Measurements from ENCODE around the gene TMEM145. TPM values are rescaled to one million over a fixed set of nuclear protein-coding genes. Genes with fewer than 3 reads are reported as not detected.

TMEM145 gene
- total and polyA plus RNA-seq, 7 experiments from 2014 or later = not detected

DNA sequence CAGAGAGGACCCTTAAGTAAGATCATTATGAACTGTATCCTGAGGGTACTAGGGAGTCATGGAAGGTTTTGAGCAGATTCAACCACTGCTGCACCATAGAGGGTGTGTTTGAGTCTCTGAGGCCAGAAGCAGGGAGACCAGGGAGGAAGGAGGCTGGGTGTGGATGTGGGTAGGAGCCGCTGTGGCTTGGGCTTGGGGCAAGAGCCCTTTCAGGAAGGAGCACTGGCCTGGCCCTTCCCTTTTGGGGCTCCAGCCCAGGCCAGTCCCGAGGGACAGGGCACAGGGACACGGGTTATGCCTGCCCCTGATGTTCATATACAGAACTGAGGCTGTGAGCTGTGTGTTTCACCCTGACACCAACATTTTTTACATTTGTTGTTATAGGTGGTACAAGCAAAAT, 36.8 kb upstream of the TMEM145 start:
- H3K4me3 ChIP-seq (ENCODE audit: low read length) = no peak overlapping the region
- ChIA-PET CTCF (interaction anchor here (0.5 kb wide), 1 partner anchor 151 kb away, joined by 3 read pairs; no protein-coding TSS in a partner anchor), POLR2A (interaction anchor here (4.3 kb wide), 1 partner anchor 30 kb away, joined by 22 read pairs; no protein-coding TSS in a partner anchor)

DNA sequence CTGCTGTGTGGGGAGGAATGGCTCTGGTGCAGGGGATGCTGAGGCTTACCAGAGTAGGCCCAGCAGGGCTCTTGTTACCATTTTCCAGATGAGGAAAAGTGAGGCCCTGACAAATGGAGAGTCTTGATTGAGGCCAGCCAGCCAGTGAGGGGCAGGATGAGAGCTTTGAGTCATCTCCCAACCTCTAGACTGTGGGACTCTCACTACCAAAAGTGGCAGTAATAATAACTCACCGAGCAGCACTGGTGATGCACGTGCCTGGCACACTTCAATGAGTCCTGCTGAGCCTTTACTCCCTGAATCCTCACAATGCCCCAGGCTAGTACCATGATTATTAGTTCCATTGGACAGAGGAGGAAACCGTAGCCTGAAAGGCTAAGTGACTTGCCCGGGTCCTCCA, 36.3 kb upstream of the TMEM145 start:
- intact Hi-C loops (cut with micrococcal nuclease) = no loop called here
- Histone ChIP-seq H3K4me3 (ENCODE audit: low read length) (no peak overlapping the region), H3K9me3 (ENCODE audit: control insufficient read depth in 2 of 3, low read length in 3 of 3) (no peaks in the 10 kb centered on the region), H3K36me3 (ENCODE audit: control insufficient read depth in 2 of 3, insufficient read depth in 3 of 3, low read length in 3 of 3) (peaks cover 0 to 40% (median 0%) of the 10 kb centered on the region in 3 experiments), H3K27ac (ENCODE audit: low read depth, low read length) (no peak overlapping the region), H3K4me1 (ENCODE audit: control insufficient read depth in 2 of 2, insufficient read depth in 2 of 2, low read length in 2 of 2) (peaks cover 25 to 27% of the 10 kb centered on the region in 2 donors), H3K27me3 (ENCODE audit: control insufficient read depth in 2 of 2, insufficient read depth in 2 of 2, low read length in 2 of 2) (no peaks in the 10 kb centered on the region)
- ATAC-seq (no peak), DNase-seq (no peak)
- no peak overlapping the region for H3K4me3 Mint-ChIP-seq
- POLR2A ChIA-PET = interaction anchor here (1.0 to 4.3 kb wide), 3 partner anchors 15 to 77 kb away, joined by 3 to 22 read pairs (median 3); no protein-coding TSS in a partner anchor
- peaks cover 0 to 13% (median 6%) of the 10 kb centered on the region in 5 donors for H3K36me3 Mint-ChIP-seq
- no peaks in the 10 kb centered on the region for H3K27me3 Mint-ChIP-seq
- CTCF ChIA-PET = interaction anchor here (0.5 kb wide), 1 partner anchor 151 kb away, joined by 3 read pairs; no protein-coding TSS in a partner anchor
- peaks cover 32 to 54% (median 38%) of the 10 kb centered on the region in 7 donors for H3K4me1 Mint-ChIP-seq
- no peaks in the 10 kb centered on the region for H3K9me3 Mint-ChIP-seq
- peak overlapping the region in 4 of 9 donors; percentile 5 to 62 (median 40) for H3K27ac Mint-ChIP-seq

More for the DNA sequence above, 36.8 kb upstream of the TMEM145 start:
- Mint-ChIP-seq H3K27me3 (no peaks in the 10 kb centered on the region), H3K4me3 (peak overlapping the region in 5 of 10 donors; percentile 7 to 71 (median 11)), H3K9me3 (no peaks in the 10 kb centered on the region), H3K4me1 (peaks cover 37 to 54% (median 43%) of the 10 kb centered on the region in 7 donors), H3K27ac (peak overlapping the region in 6 of 9 donors; percentile 3 to 78 (median 52)), H3K36me3 (peaks cover 0 to 14% (median 6%) of the 10 kb centered on the region in 5 donors)
- intact Hi-C loops (cut with micrococcal nuclease) = no loop called here
- no peak for ATAC-seq
- Histone ChIP-seq H3K4me1 (ENCODE audit: control insufficient read depth in 2 of 2, insufficient read depth in 2 of 2, low read length in 2 of 2) (peaks cover 24 to 25% of the 10 kb centered on the region in 2 donors), H3K27ac (ENCODE audit: low read depth, low read length) (no peak overlapping the region), H3K36me3 (ENCODE audit: control insufficient read depth in 2 of 3, insufficient read depth in 3 of 3, low read length in 3 of 3) (peaks cover 0 to 40% (median 0%) of the 10 kb centered on the region in 3 experiments), H3K9me3 (ENCODE audit: control insufficient read depth in 2 of 3, low read length in 3 of 3) (no peaks in the 10 kb centered on the region), H3K27me3 (ENCODE audit: control insufficient read depth in 2 of 2, insufficient read depth in 2 of 2, low read length in 2 of 2) (no peaks in the 10 kb centered on the region)
- DNase-seq = no peak

DNA sequence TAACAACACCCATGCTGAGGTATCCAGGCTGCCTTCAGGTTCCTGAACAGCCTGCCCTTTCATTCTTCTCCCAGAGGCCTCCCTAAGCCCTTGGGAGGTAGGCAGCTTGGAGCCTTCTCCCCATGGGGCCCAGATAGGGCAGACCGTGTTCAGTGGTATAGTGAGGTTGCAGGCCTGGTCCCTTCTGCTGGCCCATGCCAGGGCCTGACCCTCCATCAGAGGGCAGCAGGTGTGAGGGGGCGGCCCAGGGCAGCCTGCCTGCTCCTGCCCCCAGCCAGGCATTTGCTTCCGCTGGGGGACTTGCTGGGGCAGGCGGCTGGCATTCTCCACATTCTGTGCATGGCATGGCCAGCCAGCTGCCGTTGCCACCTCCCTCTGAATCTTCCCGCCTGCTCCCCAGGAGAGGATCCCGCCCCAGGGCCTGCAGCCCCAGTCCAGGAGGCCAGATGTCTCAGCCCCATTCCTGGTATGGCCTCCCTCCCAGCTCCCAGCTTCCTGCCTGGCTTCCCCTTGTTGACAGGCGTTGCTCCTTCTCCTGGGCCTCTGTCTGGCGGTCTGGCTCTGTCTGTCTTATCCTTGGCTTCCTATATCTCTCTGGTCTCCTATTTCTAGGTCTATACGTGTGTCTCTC, 35.2 kb upstream of the TMEM145 start:
- Histone ChIP-seq H3K36me3 (ENCODE audit: control insufficient read depth in 2 of 3, insufficient read depth in 3 of 3, low read length in 3 of 3) (peaks cover 0 to 30% (median 0%) of the 10 kb centered on the region in 3 experiments), H3K27me3 (ENCODE audit: control insufficient read depth in 2 of 2, insufficient read depth in 2 of 2, low read length in 2 of 2) (no peaks in the 10 kb centered on the region), H3K9me3 (ENCODE audit: control insufficient read depth in 2 of 3, low read length in 3 of 3) (no peaks in the 10 kb centered on the region), H3K27ac (ENCODE audit: low read depth, low read length) (no peak overlapping the region), H3K4me1 (ENCODE audit: control insufficient read depth in 2 of 2, insufficient read depth in 2 of 2, low read length in 2 of 2) (peaks cover 36 to 37% of the 10 kb centered on the region in 2 donors), H3K4me3 (ENCODE audit: low read length) (no peak overlapping the region)
- no peak for ATAC-seq
- no peaks in the 10 kb centered on the region for H3K27me3 Mint-ChIP-seq
- intact Hi-C loops (cut with micrococcal nuclease) = no loop called here
- POLR2A ChIA-PET = interaction anchor here (1.0 to 5.6 kb wide), 5 partner anchors 8 to 78 kb away, joined by 3 to 47 read pairs (median 4); partner anchors contain the start of genes CIC and GSK3A
- peaks cover 32 to 60% (median 42%) of the 10 kb centered on the region in 7 donors for H3K4me1 Mint-ChIP-seq
- H3K9me3 Mint-ChIP-seq = peaks cover 0 to 1% (median 0%) of the 10 kb centered on the region in 11 donors
- CTCF ChIA-PET = interaction anchor here (2.5 to 3.2 kb wide), 2 partner anchors 35 to 169 kb away, joined by 11 to 14 read pairs; partner anchors contain the start of gene GSK3A
- no peak for DNase-seq
- peaks cover 0 to 12% (median 6%) of the 10 kb centered on the region in 5 donors for H3K36me3 Mint-ChIP-seq
- peak overlapping the region in 6 of 9 donors; percentile 47 to 96 (median 72) for H3K27ac Mint-ChIP-seq
- H3K4me3 Mint-ChIP-seq = peak overlapping the region in 2 of 10 donors; percentile 18 to 20

DNA sequence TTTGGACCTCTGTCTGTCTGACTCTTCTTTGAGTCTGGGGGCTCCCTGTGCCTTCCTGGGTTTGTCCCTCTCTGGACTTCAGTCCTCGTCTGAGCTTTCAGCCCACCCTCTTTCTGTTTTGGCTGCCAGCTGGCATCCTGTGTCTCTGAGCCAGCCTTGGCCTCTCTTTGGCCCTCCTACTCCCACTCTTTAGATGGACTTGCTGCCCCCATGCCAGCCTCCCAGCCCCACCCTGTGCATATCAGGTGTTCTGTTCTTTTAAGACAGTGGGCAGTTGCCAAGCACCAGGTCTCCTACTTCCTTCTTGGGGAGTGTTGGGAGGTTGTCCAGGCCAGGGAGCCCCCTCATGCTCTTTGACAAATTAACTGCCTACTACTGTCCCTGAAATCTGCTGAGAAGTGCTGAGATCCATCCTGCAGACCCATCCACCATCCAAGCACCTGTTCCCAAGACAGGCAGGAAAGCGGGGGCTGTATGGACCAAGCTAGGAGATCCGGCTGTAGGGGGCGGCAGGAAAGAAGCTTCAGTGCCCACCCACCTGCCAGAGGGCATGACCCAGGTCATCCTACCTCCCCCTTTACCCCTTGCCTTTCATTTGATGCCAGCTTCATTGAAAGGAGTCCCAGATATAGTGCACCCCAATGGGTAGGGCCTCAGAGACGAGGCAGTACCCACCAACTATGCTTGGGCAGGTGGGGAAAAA, 34.5 kb upstream of the TMEM145 start:
- Histone ChIP-seq H3K27me3 (ENCODE audit: control insufficient read depth in 2 of 2, insufficient read depth in 2 of 2, low read length in 2 of 2) (no peaks in the 10 kb centered on the region), H3K4me3 (ENCODE audit: low read length) (no peak overlapping the region), H3K4me1 (ENCODE audit: control insufficient read depth in 2 of 2, insufficient read depth in 2 of 2, low read length in 2 of 2) (peaks cover 39 to 40% of the 10 kb centered on the region in 2 donors), H3K36me3 (ENCODE audit: control insufficient read depth in 2 of 3, insufficient read depth in 3 of 3, low read length in 3 of 3) (peaks cover 0 to 23% (median 0%) of the 10 kb centered on the region in 3 experiments), H3K27ac (ENCODE audit: low read depth, low read length) (peak overlapping the region; percentile 88), H3K9me3 (ENCODE audit: control insufficient read depth in 2 of 3, low read length in 3 of 3) (no peaks in the 10 kb centered on the region)
- H3K9me3 Mint-ChIP-seq = peaks cover 0 to 1% (median 0%) of the 10 kb centered on the region in 11 donors
- CTCF ChIA-PET = interaction anchor here (1.2 to 3.2 kb wide), 12 partner anchors 8 to 176 kb away, joined by 3 to 25 read pairs (median 8); partner anchors contain the start of genes DEDD2 and GSK3A
- POLR2A ChIA-PET = interaction anchor here (0.7 to 5.6 kb wide), 5 partner anchors 8 to 146 kb away, joined by 3 to 47 read pairs (median 7); partner anchors contain the start of genes CIC, GSK3A and POU2F2
- peak overlapping the region in 7 of 10 donors; percentile 89 to 93 (median 91) for H3K4me3 Mint-ChIP-seq
- DNase-seq (no peak), ATAC-seq (no peak)
- H3K4me1 Mint-ChIP-seq = peaks cover 32 to 60% (median 39%) of the 10 kb centered on the region in 7 donors
- H3K27ac Mint-ChIP-seq = peak overlapping the region in 8 of 9 donors; percentile 54 to 96 (median 93)
- H3K36me3 Mint-ChIP-seq = peaks cover 0 to 9% (median 2%) of the 10 kb centered on the region in 5 donors
- H3K27me3 Mint-ChIP-seq = no peaks in the 10 kb centered on the region
- intact Hi-C loops (cut with micrococcal nuclease) = no loop called here

DNA sequence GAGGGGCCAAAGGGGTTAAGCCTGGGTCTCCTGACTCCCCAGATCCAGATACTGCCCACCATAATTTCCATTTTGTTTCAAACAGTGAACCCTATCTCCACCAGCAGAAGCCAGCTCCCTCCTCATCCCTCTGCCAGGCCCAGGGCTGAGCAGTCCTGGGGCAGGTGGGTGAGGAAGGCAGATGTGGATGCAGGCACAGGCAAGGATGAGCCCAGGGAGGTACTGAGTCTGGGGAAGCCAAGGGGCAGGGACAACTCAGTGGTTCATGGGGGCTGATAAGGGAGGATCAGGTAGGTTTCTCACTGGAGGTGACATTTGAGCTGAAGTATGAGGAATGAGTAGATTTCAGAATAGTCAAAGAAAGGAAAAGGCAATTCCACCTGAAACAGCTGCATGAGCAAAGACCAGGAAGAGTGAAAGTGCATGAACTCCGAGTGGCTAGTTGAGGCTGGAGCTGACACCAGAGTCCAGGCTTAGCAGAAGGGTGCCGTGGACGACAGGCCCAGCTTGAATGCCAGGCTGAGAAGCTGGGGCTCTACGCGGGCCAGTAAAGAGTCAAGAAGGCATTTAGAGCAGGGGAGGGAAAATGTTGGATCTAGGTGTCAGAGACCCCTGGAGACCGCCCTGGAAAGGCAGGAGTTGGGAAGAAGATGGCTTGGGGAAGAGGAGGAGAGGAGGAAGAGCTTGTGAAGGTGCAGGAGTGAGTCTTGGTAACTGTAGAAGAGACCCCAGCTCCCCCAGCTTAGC, 33.8 kb upstream of the TMEM145 start:
- no peaks in the 10 kb centered on the region for H3K27me3 ChIP-seq (ENCODE audit: control insufficient read depth in 2 of 2, insufficient read depth in 2 of 2, low read length in 2 of 2)
- ATAC-seq (no peak), DNase-seq (no peak)
- Mint-ChIP-seq H3K4me3 (peak overlapping the region in 7 of 10 donors; percentile 89 to 93 (median 91)), H3K27ac (peak overlapping the region in 8 of 9 donors; percentile 91 to 96 (median 94)), H3K9me3 (peaks cover 0 to 1% (median 0%) of the 10 kb centered on the region in 11 donors), H3K4me1 (peaks cover 32 to 60% (median 38%) of the 10 kb centered on the region in 7 donors), H3K36me3 (peaks cover 0 to 9% (median 2%) of the 10 kb centered on the region in 5 donors), H3K27me3 (no peaks in the 10 kb centered on the region)
- H3K9me3 ChIP-seq (ENCODE audit: control insufficient read depth in 2 of 3, low read length in 3 of 3) = no peaks in the 10 kb centered on the region
- H3K27ac ChIP-seq (ENCODE audit: low read depth, low read length) = peak overlapping the region; percentile 88
- peaks cover 39 to 40% of the 10 kb centered on the region in 2 donors for H3K4me1 ChIP-seq (ENCODE audit: control insufficient read depth in 2 of 2, insufficient read depth in 2 of 2, low read length in 2 of 2)
- CTCF ChIA-PET = interaction anchor here (1.1 to 3.2 kb wide), 15 partner anchors 9 to 177 kb away, joined by 3 to 25 read pairs (median 6); partner anchors contain the start of genes DEDD2, GSK3A and ZNF526
- intact Hi-C loops (cut with micrococcal nuclease) = no loop called here
- peak overlapping the region; percentile 95 for H3K4me3 ChIP-seq (ENCODE audit: low read length)
- peaks cover 0 to 16% (median 0%) of the 10 kb centered on the region in 3 experiments for H3K36me3 ChIP-seq (ENCODE audit: control insufficient read depth in 2 of 3, insufficient read depth in 3 of 3, low read length in 3 of 3)
- POLR2A ChIA-PET = interaction anchor here (0.6 to 5.6 kb wide), 12 partner anchors 9 to 156 kb away, joined by 3 to 47 read pairs (median 4); partner anchors contain the start of genes CIC, GSK3A and POU2F2
